Brain microvascular endothelial cell (primary cell): ENCODE data around the gene CSF2.
"Not testable (repeated sequence)": the region's sequence is repeated elsewhere in the genome, so short reads cannot be mapped to it uniquely, and the experiment has no call there.

Experiments
- DNase-seq: peaks from one replicate; pipeline ENCODE4 v3.0.0-alpha.2; 2020
- H3K27ac ChIP-seq: fragments of 250-450 bp; sonication (Bioruptor Pico); 2 replicates; pipeline ENCODE4 v1.5.1; 2020; ENCODE audit warnings: mild to moderate bottlenecking, moderate library complexity
- H3K27me3 ChIP-seq: fragments of 250-450 bp; sonication (Bioruptor Pico); replicated peaks from 2 replicates; pipeline ENCODE4 v1.5.1; 2020; ENCODE audit warnings: mild to moderate bottlenecking
- H3K36me3 ChIP-seq: fragments of 250-450 bp; sonication (Bioruptor Pico); replicated peaks from 2 replicates; pipeline ENCODE4 v1.5.1; 2020; ENCODE audit warnings: mild to moderate bottlenecking
- H3K4me3 ChIP-seq: 2 replicates; pipeline ENCODE4 v1.5.1; 2011; ENCODE audit warnings: low read depth, mild to moderate bottlenecking, control low read depth, low read length, moderate library complexity
- in situ Hi-C: cut with HindIII; loops from 2 replicates; pipeline ENCODE4 v1.10.0; 2017; ENCODE audit warnings: low sequenced_read_pairs, low pct_ligation_motif_present
- TF ChIP-seq, protein P1 (sequence below): IDR thresholded peaks from 2 replicates; pipeline ENCODE4 v1.5.1; 2011; ENCODE audit warnings: low read depth, mild to moderate bottlenecking, moderate library complexity, low read length, control low read depth, inconsistent platforms; ENCODE audit errors: missing control alignments

Gene CSF2

DNA sequence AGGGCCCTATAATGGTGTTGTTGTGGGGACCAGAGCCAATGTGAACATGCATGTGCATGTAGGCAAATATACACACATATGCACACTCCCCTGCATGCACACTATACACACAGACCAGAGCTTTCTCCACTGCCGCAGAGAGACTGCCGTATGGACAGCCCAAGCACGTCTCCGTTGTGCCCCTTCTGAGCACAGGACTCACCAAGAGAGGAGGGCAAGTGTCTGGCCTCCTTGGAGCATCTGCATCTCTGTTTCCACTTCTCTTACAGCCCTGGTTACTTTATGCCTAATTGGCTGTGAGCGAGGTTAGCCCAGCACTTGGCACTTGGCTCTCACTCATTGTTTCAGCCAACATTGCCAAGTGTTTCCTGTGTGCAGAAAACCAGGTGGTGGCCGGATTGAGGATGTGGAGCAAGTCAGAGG, 30.4 kb downstream of the CSF2 start:
- no peak overlapping the region for H3K4me3 ChIP-seq
- in situ Hi-C loops: no loop called here
- DNase-seq: no peak
- peak overlapping the region; percentile 86 for H3K27ac ChIP-seq
- H3K27me3 ChIP-seq: no peaks in the 10 kb centered on the region
- TF ChIP-seq, protein P1, sequence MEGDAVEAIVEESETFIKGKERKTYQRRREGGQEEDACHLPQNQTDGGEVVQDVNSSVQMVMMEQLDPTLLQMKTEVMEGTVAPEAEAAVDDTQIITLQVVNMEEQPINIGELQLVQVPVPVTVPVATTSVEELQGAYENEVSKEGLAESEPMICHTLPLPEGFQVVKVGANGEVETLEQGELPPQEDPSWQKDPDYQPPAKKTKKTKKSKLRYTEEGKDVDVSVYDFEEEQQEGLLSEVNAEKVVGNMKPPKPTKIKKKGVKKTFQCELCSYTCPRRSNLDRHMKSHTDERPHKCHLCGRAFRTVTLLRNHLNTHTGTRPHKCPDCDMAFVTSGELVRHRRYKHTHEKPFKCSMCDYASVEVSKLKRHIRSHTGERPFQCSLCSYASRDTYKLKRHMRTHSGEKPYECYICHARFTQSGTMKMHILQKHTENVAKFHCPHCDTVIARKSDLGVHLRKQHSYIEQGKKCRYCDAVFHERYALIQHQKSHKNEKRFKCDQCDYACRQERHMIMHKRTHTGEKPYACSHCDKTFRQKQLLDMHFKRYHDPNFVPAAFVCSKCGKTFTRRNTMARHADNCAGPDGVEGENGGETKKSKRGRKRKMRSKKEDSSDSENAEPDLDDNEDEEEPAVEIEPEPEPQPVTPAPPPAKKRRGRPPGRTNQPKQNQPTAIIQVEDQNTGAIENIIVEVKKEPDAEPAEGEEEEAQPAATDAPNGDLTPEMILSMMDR: no peak
- H3K36me3 ChIP-seq: no peaks in the 10 kb centered on the region

GRCh38 chr5:132104556-132104955, 31.0 kb downstream of the CSF2 start:
- no peak overlapping the region for H3K27ac ChIP-seq
- DNase-seq: no peak
- H3K4me3 ChIP-seq: no peak overlapping the region
- in situ Hi-C loops: no loop called here
- TF ChIP-seq, protein P1: no peak
- H3K36me3 ChIP-seq: no peaks in the 10 kb centered on the region
- no peaks in the 10 kb centered on the region for H3K27me3 ChIP-seq

DNA sequence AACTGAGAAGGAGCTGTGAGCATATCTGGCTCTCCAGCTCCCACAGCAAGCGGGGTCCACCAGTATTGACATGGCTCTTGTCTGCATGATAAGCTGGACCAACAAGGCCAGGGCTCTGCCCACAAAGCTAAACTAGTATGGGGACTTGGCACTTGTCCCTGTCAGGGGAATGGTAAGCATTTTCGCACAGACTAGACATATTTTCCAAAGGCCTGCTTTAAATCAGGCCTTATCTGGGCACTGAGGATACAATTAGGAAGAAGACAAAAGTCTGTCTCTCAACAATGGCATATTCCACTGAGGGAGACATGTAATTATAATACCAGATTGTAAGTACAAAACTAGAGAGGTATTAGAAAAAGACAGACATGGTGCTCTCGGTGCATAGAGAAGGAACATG, 32.1 kb downstream of the CSF2 start:
- DNase-seq: no peak
- Histone ChIP-seq H3K36me3 (no peaks in the 10 kb centered on the region), H3K27me3 (no peaks in the 10 kb centered on the region), H3K4me3 (no peak overlapping the region), H3K27ac (no peak overlapping the region)
- in situ Hi-C loops: no loop called here
- TF ChIP-seq, protein P1: no peak

DNA sequence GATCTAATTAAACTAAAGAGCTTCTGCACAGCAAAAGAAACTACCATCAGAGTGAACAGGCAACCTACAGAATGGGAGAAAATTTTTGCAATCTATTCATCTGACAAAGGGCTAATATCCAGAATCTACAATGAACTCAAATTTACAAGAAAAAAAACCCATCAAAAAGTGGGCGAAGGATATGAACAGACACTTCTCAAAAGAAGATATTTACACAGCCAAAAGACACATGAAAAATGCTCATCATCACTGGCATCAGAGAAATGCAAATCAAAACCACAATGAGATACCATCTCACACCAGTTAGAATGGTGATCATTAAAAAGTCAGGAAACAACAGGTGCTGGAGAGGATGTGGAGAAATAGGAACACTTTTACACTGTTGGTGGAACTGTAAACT, 34.9 kb downstream of the CSF2 start:
- H3K4me3 ChIP-seq, DNase-seq, H3K36me3 ChIP-seq, H3K27me3 ChIP-seq, H3K27ac ChIP-seq, in situ Hi-C loops: not testable (repeated sequence)

- H3K36me3 ChIP-seq, DNase-seq, H3K4me3 ChIP-seq, in situ Hi-C loops, H3K27me3 ChIP-seq, H3K27ac ChIP-seq: not testable (repeated sequence)
Observed at GRCh38 chr5:132108957-132109356, 35.4 kb downstream of the CSF2 start.

DNA sequence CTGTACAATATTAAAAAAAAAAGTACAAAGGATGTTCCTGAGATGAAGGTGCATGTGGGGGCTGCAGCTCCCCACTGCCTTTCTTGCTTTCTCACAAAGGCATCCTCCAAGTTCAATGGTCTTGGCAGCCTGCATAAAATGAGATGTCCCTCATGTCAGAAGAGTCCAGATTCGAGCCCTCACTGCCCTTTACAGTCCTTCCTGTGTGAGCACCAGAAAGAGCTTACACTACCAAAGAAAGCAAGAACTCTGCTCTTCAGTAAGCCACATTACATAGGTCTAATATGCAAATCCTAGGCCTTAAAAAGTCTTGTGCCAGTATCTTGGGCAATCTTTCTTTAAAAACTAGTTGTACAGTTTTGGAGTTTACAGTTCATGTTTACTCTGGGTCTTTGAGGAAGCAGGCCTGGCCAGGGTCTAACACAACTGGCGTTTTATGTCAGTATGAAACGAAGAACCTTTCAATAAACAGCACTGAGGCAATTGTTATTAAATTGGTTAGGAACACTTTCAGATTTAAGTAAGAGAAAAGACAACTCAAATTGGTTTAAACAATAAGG, 36.0 kb downstream of the CSF2 start:
- TF ChIP-seq, protein P1: no peak

GRCh38 chr5:132110195-132110594, 36.6 kb downstream of the CSF2 start:
- Histone ChIP-seq H3K4me3 (no peak overlapping the region), H3K36me3 (no peaks in the 10 kb centered on the region), H3K27me3 (no peaks in the 10 kb centered on the region), H3K27ac (no peak overlapping the region)
- in situ Hi-C loops: no loop called here
- TF ChIP-seq, protein P1: no peak
- no peak for DNase-seq

More for the DNA sequence above, 36.0 kb downstream of the CSF2 start:
- no peak for DNase-seq
- in situ Hi-C loops: no loop called here
- Histone ChIP-seq H3K27me3 (no peaks in the 10 kb centered on the region), H3K36me3 (no peaks in the 10 kb centered on the region), H3K27ac (no peak overlapping the region), H3K4me3 (no peak overlapping the region)
